Fibroblast of mammary gland (primary cell): Measurements from ENCODE around the gene EXD1.
"Not testable (repeated sequence)": the region's sequence is repeated elsewhere in the genome, so short reads cannot be mapped to it uniquely, and the experiment has no call there.

Experiments
- DNase-seq: peaks from one replicate; pipeline ENCODE4 v3.0.0-alpha.2; 2010; ENCODE audit warnings: low read depth
- H3K4me3 ChIP-seq: 2 replicates; pipeline ENCODE4 v1.5.1; 2011; ENCODE audit warnings: low read depth, mild to moderate bottlenecking, low read length, moderate library complexity; ENCODE audit not compliant: control insufficient read depth
- CTCF ChIP-seq: conservative IDR thresholded peaks from 2 replicates; pipeline ENCODE4 v1.5.1; 2011; ENCODE audit warnings: low read depth, low read length, inconsistent platforms; ENCODE audit not compliant: control insufficient read depth, insufficient read depth

EXD1 gene

GRCh38 chr15:41251411-41251810, 20.9 kb upstream of the EXD1 start:
- TF ChIP-seq CTCF: no peak
- no peak for DNase-seq

GRCh38 chr15:41250745-41251144, 20.2 kb upstream of the EXD1 start:
- not testable (repeated sequence) for H3K4me3 ChIP-seq, DNase-seq

More at GRCh38 chr15:41251411-41251810, 20.9 kb upstream of the EXD1 start:
- no peak overlapping the region for H3K4me3 ChIP-seq

- no peak for DNase-seq
- H3K4me3 ChIP-seq: no peak overlapping the region
- TF ChIP-seq CTCF: no peak
Observed at GRCh38 chr15:41241221-41241964, 10.8 kb upstream of the EXD1 start.

GRCh38 chr15:41238100-41238499, 7.5 kb upstream of the EXD1 start:
- TF ChIP-seq CTCF: no peak
- no peak overlapping the region for H3K4me3 ChIP-seq
- DNase-seq: no peak

GRCh38 chr15:41235929-41236328, 5.4 kb upstream of the EXD1 start:
- no peak for TF ChIP-seq CTCF
- DNase-seq: no peak
- H3K4me3 ChIP-seq: no peak overlapping the region

GRCh38 chr15:41235228-41235627, 4.7 kb upstream of the EXD1 start:
- DNase-seq, H3K4me3 ChIP-seq: not testable (repeated sequence)

GRCh38 chr15:41233367-41233771, 2.8 kb upstream of the EXD1 start:
- peak; percentile 86 for DNase-seq
- H3K4me3 ChIP-seq: no peak overlapping the region
- no peak for TF ChIP-seq CTCF
